GM12891 (cell line): ENCODE data around the gene MAZ.

Experiments used
- PAX5 ChIP-seq: IDR thresholded peaks from 2 replicates; pipeline ENCODE4 v1.6.1; 2011; ENCODE audit warnings: low read length, moderate library complexity, mild to moderate bottlenecking; ENCODE audit not compliant: insufficient read depth, severe bottlenecking
- POLR2A ChIP-seq: IDR thresholded peaks from 2 replicates; pipeline ENCODE4 v1.6.1; 2011; ENCODE audit warnings: low read depth, low read length, control low read depth
- POLR2AphosphoS5 ChIP-seq: IDR thresholded peaks from 2 replicates; pipeline ENCODE4 v1.6.1; 2011; ENCODE audit warnings: low read depth, low read length, control low read depth
- SPI1 ChIP-seq: IDR thresholded peaks from 2 replicates; pipeline ENCODE4 v1.6.1; 2011; ENCODE audit warnings: low read depth, low read length, control low read depth
- TAF1 ChIP-seq: IDR thresholded peaks from 2 replicates; pipeline ENCODE4 v1.6.1; 2011; ENCODE audit warnings: low read depth, low read length, control low read depth

DNA sequence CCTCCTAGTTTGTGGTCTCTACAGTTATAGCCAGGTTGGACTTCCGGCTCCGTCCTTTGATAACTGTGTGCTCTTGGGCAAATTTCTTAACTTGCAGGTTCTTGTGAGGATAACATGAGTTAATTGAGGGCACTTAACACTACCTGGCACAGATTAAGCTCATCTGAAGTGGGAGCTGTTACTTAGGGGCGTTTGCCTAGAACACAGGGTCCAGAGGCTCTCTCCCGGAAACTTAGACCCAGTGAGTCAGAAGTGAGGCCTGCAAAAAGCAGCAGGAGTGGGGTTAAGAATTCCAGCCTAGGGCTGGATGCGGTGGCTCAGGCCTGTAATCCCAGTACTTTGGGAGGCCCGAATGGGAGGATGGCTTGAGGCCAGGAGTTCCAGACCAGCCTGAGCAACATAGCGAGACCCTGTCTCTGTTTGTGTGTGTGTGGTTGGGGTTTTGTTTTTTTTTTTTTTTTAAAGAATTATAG is 15.3 kb downstream of the MAZ start:
- TF ChIP-seq POLR2AphosphoS5 (no peak), POLR2A (no peak), SPI1 (no peak), TAF1 (no peak), PAX5 (no peak)
